ENCODE data around the gene NTNG2.

DNA sequence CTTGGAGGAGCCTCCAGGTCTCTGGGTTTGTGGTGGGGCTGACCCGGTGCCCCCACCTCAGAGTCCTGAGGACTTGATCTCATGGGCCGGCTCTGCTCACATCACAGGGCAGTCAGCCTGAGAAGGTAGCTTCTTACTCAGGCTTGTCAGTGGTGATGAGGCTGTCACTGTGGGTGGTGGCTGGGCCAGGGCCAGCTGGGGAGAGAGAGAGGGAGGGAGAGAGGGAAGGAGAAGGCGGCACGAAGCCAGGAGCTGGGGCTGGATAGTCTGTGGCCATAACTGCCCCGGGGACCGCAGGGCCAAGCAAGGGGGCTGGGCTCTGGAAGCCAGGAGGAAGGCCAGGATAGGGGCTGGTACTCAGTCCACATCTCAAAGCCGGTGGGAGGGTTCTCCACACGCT, 6.5 kb downstream of the NTNG2 start:
- TF ChIP-seq OSR1 (CRISPR knock-in tag; IDR thresholded peaks at IDR 0.05) (no peak), TOX (CRISPR knock-in tag; IDR thresholded peaks at IDR 0.05; ENCODE audit: borderline replicate concordance) (no peak), RARB (CRISPR knock-in tag; IDR thresholded peaks at IDR 0.05) (no peak), ARNTL (CRISPR knock-in tag; IDR thresholded peaks at IDR 0.05; ENCODE audit: borderline replicate concordance, low read depth) (no peak), ZNF70 (CRISPR knock-in tag; IDR thresholded peaks at IDR 0.05) (no peak), CSDC2 (CRISPR knock-in tag; IDR thresholded peaks at IDR 0.05) (no peak)
- TF ChIP-seq, protein P1, sequence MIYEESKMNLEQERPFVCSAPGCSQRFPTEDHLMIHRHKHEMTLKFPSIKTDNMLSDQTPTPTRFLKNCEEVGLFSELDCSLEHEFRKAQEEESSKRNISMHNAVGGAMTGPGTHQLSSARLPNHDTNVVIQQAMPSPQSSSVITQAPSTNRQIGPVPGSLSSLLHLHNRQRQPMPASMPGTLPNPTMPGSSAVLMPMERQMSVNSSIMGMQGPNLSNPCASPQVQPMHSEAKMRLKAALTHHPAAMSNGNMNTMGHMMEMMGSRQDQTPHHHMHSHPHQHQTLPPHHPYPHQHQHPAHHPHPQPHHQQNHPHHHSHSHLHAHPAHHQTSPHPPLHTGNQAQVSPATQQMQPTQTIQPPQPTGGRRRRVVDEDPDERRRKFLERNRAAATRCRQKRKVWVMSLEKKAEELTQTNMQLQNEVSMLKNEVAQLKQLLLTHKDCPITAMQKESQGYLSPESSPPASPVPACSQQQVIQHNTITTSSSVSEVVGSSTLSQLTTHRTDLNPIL (CRISPR knock-in tag; IDR thresholded peaks at IDR 0.05; ENCODE audit: low read depth), result no peak
- TF ChIP-seq, protein P2, sequence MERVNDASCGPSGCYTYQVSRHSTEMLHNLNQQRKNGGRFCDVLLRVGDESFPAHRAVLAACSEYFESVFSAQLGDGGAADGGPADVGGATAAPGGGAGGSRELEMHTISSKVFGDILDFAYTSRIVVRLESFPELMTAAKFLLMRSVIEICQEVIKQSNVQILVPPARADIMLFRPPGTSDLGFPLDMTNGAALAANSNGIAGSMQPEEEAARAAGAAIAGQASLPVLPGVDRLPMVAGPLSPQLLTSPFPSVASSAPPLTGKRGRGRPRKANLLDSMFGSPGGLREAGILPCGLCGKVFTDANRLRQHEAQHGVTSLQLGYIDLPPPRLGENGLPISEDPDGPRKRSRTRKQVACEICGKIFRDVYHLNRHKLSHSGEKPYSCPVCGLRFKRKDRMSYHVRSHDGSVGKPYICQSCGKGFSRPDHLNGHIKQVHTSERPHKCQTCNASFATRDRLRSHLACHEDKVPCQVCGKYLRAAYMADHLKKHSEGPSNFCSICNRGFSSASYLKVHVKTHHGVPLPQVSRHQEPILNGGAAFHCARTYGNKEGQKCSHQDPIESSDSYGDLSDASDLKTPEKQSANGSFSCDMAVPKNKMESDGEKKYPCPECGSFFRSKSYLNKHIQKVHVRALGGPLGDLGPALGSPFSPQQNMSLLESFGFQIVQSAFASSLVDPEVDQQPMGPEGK (CRISPR knock-in tag; IDR thresholded peaks at IDR 0.05; ENCODE audit: borderline replicate concordance), result no peak
